H1 (cell line): ENCODE data around the gene TNNI2. TPM values are rescaled to one million over a fixed set of nuclear protein-coding genes. Genes with fewer than 3 reads are reported as not detected.

ENCODE experiments used
- CTCF ChIA-PET: fragments of 300-600 bp; sonication (Branson Sonifier 250); formaldehyde crosslinking; loops from one replicate; lab custom pipeline; 2021; ENCODE audit not compliant: partially characterized antibody; lab: Charles Lee
- POLR2A ChIA-PET: fragments of 300-600 bp; sonication (Branson Sonifier 250); formaldehyde crosslinking; loops from one replicate; lab custom pipeline; 2021; ENCODE audit warnings: inconsistent platforms; ENCODE audit not compliant: partially characterized antibody; lab: Charles Lee
- DNase-seq, 2 experiments: peaks; one replicate each; pipeline versions ENCODE4 v3.0.0 to v3.0.0-alpha.2; 2010 to 2022; ENCODE audit warnings: low spot score in 2 of 2, low read depth in 1 of 2, mixed read lengths in 1 of 2
- FAIRE-seq: peaks from 2 replicates; lab custom pipeline; 2011; peaks lifted over from hg19 to GRCh38; lab: Jason Lieb, UNC
- H2AFZ ChIP-seq: 2 replicates; pipeline ENCODE4 v1.8.1; 2012; ENCODE audit warnings: low read length, inconsistent platforms
- H2AK5ac ChIP-seq: 2 replicates; pipeline ENCODE4 v1.6.1; 2013; ENCODE audit warnings: low read depth, low read length
- H2BK120ac ChIP-seq: replicated peaks from 2 replicates; pipeline ENCODE3; 2013; ENCODE audit warnings: low read depth, low read length, inconsistent platforms
- H2BK12ac ChIP-seq: 2 replicates; pipeline ENCODE4 v1.6.1; 2013; ENCODE audit warnings: low read depth, low read length
- H2BK15ac ChIP-seq: 2 replicates; pipeline ENCODE4 v1.6.1; 2013; ENCODE audit warnings: low read length
- H2BK20ac ChIP-seq: 2 replicates; pipeline ENCODE4 v1.6.1; 2013; ENCODE audit warnings: low read length
- H2BK5ac ChIP-seq: 2 replicates; pipeline ENCODE4 v1.6.1; 2013; ENCODE audit warnings: low read depth, low read length
- H3K14ac ChIP-seq: 2 replicates; pipeline ENCODE4 v1.6.1; 2013; ENCODE audit warnings: inconsistent platforms; ENCODE audit not compliant: insufficient read length
- H3K18ac ChIP-seq: 2 replicates; pipeline ENCODE4 v1.6.1; 2013; ENCODE audit warnings: low read length; ENCODE audit errors: extremely low read depth
- H3K23ac ChIP-seq: 2 replicates; pipeline ENCODE4 v1.6.1; 2013; ENCODE audit warnings: inconsistent platforms; ENCODE audit not compliant: insufficient read length
- H3K23me2 ChIP-seq: 2 replicates; pipeline ENCODE4 v1.6.1; 2013; ENCODE audit warnings: low read depth, low read length
- H3K27ac ChIP-seq: 2 replicates; pipeline ENCODE4 v1.6.1; 2011; ENCODE audit warnings: low read depth, low read length, inconsistent platforms
- H3K27me3 ChIP-seq, 4 experiments: replicated peaks in 1 of 4; 1 replicate in 1 of 4; 2 replicates in 3 of 4; pipeline versions ENCODE4 v1.6.1 to v1.8.1; 2011 to 2013; ENCODE audit warnings: low read length in 3 of 4, mild to moderate bottlenecking in 3 of 4, inconsistent platforms in 2 of 4, mixed read lengths in 2 of 4, moderate library complexity in 1 of 4; ENCODE audit not compliant: control insufficient read depth in 3 of 4, insufficient read depth in 3 of 4; ENCODE audit errors: extremely low read depth in 1 of 4
- H3K36me3 ChIP-seq, 4 experiments: 2 replicates each; pipeline versions ENCODE4 v1.6.1 to v1.8.1; 2011 to 2013; ENCODE audit warnings: mild to moderate bottlenecking in 4 of 4, low read length in 3 of 4, moderate library complexity in 2 of 4, control low read depth in 1 of 4, inconsistent platforms in 1 of 4; ENCODE audit not compliant: insufficient read depth in 4 of 4, control insufficient read depth in 2 of 4
- H3K4ac ChIP-seq: replicated peaks from 2 replicates; pipeline ENCODE3; 2013; ENCODE audit warnings: low read length, low read depth, mixed read lengths, inconsistent platforms; ENCODE audit not compliant: insufficient read length
- H3K4me1 ChIP-seq, 4 experiments: replicated peaks in 1 of 4; 1 replicate in 1 of 4; 2 replicates in 3 of 4; pipeline versions ENCODE4 v1.6.1 to v1.8.1; 2011 to 2013; ENCODE audit warnings: low read length in 3 of 4, inconsistent platforms in 2 of 4, mixed read lengths in 1 of 4; ENCODE audit not compliant: insufficient read depth in 4 of 4, control insufficient read depth in 3 of 4
- H3K4me2 ChIP-seq, 2 experiments: 2 replicates each; pipeline versions ENCODE4 v1.6.1 to v1.8.1; 2011 to 2013; ENCODE audit warnings: low read depth in 2 of 2, low read length in 2 of 2, control low read depth in 1 of 2, inconsistent platforms in 1 of 2, mild to moderate bottlenecking in 1 of 2; ENCODE audit not compliant: insufficient read depth in 1 of 2
- H3K4me3 ChIP-seq, 4 experiments: fragments of 200-600, 300-600 bp in 1 of 4; sonication (generic), shearing (Covaris generic), sonication (Bioruptor Twin) in 1 of 4; 2 replicates each; pipeline versions ENCODE4 v1.5.1 to v1.8.1; 2011 to 2016; ENCODE audit warnings: low read length in 4 of 4, low read depth in 3 of 4, control low read depth in 2 of 4, inconsistent platforms in 2 of 4, mild to moderate bottlenecking in 2 of 4, mixed read lengths in 1 of 4, moderate library complexity in 1 of 4; ENCODE audit not compliant: insufficient read depth in 2 of 4; ENCODE audit errors: extremely low read depth in 1 of 4
- H3K56ac ChIP-seq: replicated peaks from 2 replicates; pipeline ENCODE3; 2013; ENCODE audit warnings: low read depth, mild to moderate bottlenecking, mixed read lengths, low read length, inconsistent platforms; ENCODE audit not compliant: insufficient read length
- H3K79me1 ChIP-seq: 2 replicates; pipeline ENCODE4 v1.6.1; 2013; ENCODE audit warnings: low read depth, low read length, control low read depth
- H3K79me2 ChIP-seq, 2 experiments: 2 replicates each; pipeline versions ENCODE4 v1.6.1 to v1.8.1; 2012 to 2013; ENCODE audit warnings: low read length in 2 of 2, mild to moderate bottlenecking in 2 of 2, inconsistent platforms in 1 of 2; ENCODE audit not compliant: insufficient read depth in 2 of 2, control insufficient read depth in 1 of 2
- H3K9ac ChIP-seq, 4 experiments: replicated peaks in 1 of 4; 1 replicate in 1 of 4; 2 replicates in 3 of 4; pipeline versions ENCODE4 v1.6.1 to v1.8.1; 2011 to 2013; ENCODE audit warnings: low read depth in 3 of 4, low read length in 3 of 4, control low read depth in 2 of 4, mild to moderate bottlenecking in 2 of 4, moderate library complexity in 2 of 4, inconsistent platforms in 1 of 4; ENCODE audit errors: extremely low read depth in 1 of 4
- H3K9me3 ChIP-seq, 2 experiments: 2 replicates each; pipeline versions ENCODE4 v1.6.1 to v1.8.1; 2012 to 2013; ENCODE audit warnings: mild to moderate bottlenecking in 2 of 2, moderate library complexity in 2 of 2, control low read depth in 1 of 2, inconsistent platforms in 1 of 2, low read depth in 1 of 2, low read length in 1 of 2, mixed read lengths in 1 of 2; ENCODE audit not compliant: insufficient read depth in 2 of 2
- H4K20me1 ChIP-seq, 2 experiments: replicated peaks in 1 of 2; 2 replicates each; pipeline versions ENCODE3 to v1.8.1; 2011 to 2013; ENCODE audit warnings: inconsistent platforms in 2 of 2, low read length in 2 of 2, mild to moderate bottlenecking in 1 of 2; ENCODE audit not compliant: insufficient read depth in 2 of 2, control insufficient read depth in 1 of 2
- H4K5ac ChIP-seq: 2 replicates; pipeline ENCODE4 v1.6.1; 2013; ENCODE audit warnings: low read length, low read depth, mixed read lengths, inconsistent platforms; ENCODE audit not compliant: insufficient read length
- H4K8ac ChIP-seq: 2 replicates; pipeline ENCODE4 v1.8.0; 2013; ENCODE audit warnings: mild to moderate bottlenecking, moderate library complexity, low read length, inconsistent platforms; ENCODE audit not compliant: insufficient read depth; ENCODE audit errors: extremely low read depth
- H4K91ac ChIP-seq: replicated peaks from 2 replicates; pipeline ENCODE3; 2013; ENCODE audit warnings: low read length, mixed read lengths, inconsistent platforms; ENCODE audit not compliant: insufficient read length
- CBX8 ChIP-seq: fragments of 300-800, 300-1000 bp; sonication (generic); IDR thresholded peaks from 2 replicates; pipeline ENCODE4 v1.7.1; 2016; ENCODE audit warnings: low read depth, low read length, borderline replicate concordance
- CEBPB ChIP-seq: IDR thresholded peaks from 2 replicates; pipeline ENCODE4 v1.6.1; 2012; ENCODE audit warnings: low read depth, low read length
- EGR1 ChIP-seq: IDR thresholded peaks from 2 replicates; pipeline ENCODE4 v1.6.1; 2011; ENCODE audit warnings: low read depth, low read length, borderline replicate concordance
- JUND ChIP-seq: IDR thresholded peaks from 2 replicates; pipeline ENCODE4 v1.6.1; 2011; ENCODE audit warnings: mild to moderate bottlenecking, improper control_type of control experiment, low read length
- NANOG ChIP-seq: IDR thresholded peaks from 2 replicates; pipeline ENCODE4 v1.6.1; 2011; ENCODE audit warnings: low read length, low read depth, mild to moderate bottlenecking, inconsistent platforms; ENCODE audit not compliant: insufficient read depth, poor library complexity, severe bottlenecking
- NRF1 ChIP-seq: IDR thresholded peaks from 2 replicates; pipeline ENCODE4 v1.6.1; 2011; ENCODE audit warnings: mild to moderate bottlenecking, low read depth, low read length, improper control_type of control experiment
- PHF8 ChIP-seq: fragments of 200-600 bp; sonication (generic); conservative IDR thresholded peaks from 2 replicates; pipeline ENCODE4 v1.7.1; 2012; ENCODE audit warnings: low read depth, mild to moderate bottlenecking, inconsistent platforms, low read length, moderate library complexity
- RAD21 ChIP-seq, 2 experiments: IDR thresholded peaks in 1 of 2; conservative IDR thresholded peaks in 1 of 2; 2 replicates each; pipeline ENCODE4 v1.6.1; 2011; ENCODE audit warnings: low read depth in 2 of 2, low read length in 2 of 2, improper control_type of control experiment in 1 of 2, inconsistent platforms in 1 of 2, mild to moderate bottlenecking in 1 of 2, moderate library complexity in 1 of 2
- RXRA ChIP-seq: IDR thresholded peaks from 2 replicates; pipeline ENCODE4 v1.6.1; 2011; ENCODE audit warnings: low read depth, mild to moderate bottlenecking, low read length, moderate library complexity; ENCODE audit not compliant: insufficient read depth
- SP4 ChIP-seq: IDR thresholded peaks from 2 replicates; pipeline ENCODE4 v1.6.1; 2012; ENCODE audit warnings: low read length, inconsistent platforms
- WGBS, 2 experiments: shearing (Covaris generic) in 1 of 2; methylation state at CpG; one replicate each; pipeline versions ENCODE4 v1.1.6 to v1.1.7; 2013 to 2015; ENCODE audit warnings: low lambda C conversion rate in 2 of 2, mixed read lengths in 2 of 2, inconsistent platforms in 1 of 2, low coverage in 1 of 2, missing lambda C conversion rate in 1 of 2; ENCODE audit not compliant: insufficient replicate concordance in 2 of 2, insufficient coverage in 1 of 2, insufficient read length in 1 of 2; ENCODE audit errors: extremely low coverage in 1 of 2, missing lambda C conversion rate in 1 of 2; 5-methylcytosine and 5-hydroxymethylcytosine counted together
- polyA plus RNA-seq, 7 experiments: library from polyadenylated mRNA; depleted of rRNA in 3 of 7; stranded (reverse) in 5 of 7; unstranded in 2 of 7; fragments of >200 nt in 5 of 7; fragments of 200-250 nt in 2 of 7; gene quantifications; 1 replicate in 5 of 7; 2 replicates in 1 of 7; 4 replicates in 1 of 7; pipeline versions ENCODE4 v1.2.1 to v1.2.3, GENCODE V29; 2011 to 2013; ENCODE audit warnings: missing spikeins in 2 of 7, mixed read lengths in 2 of 7
- total RNA-seq: library from RNA; stranded (reverse); fragmentation: NEBNext Ultra II Directional; extraction: Animal tissue kit (Norgen Biotek cat#: 25700); gene quantifications from 2 replicates; pipeline ENCODE4 v1.2.1, GENCODE V29; 2021

The TNNI2 gene
- total and polyA plus RNA-seq, 2 of the 8 experiments (the other 6 are each of a cell fraction or from before 2014, with no cell fraction given), result not detected

GRCh38 chr11:1853376-1854131 is 14.8 kb downstream of the TNNI2 start:
- Histone ChIP-seq H2BK15ac (no peak overlapping the region), H3K4ac (no peak overlapping the region), H3K4me1 (0 out of 7 replicates have a peak, but pooled peaks cover 0 to under 1% (median 0%) of the 10 kb centered on the region in 4 experiments), H3K4me2 (no peak overlapping the region), H3K36me3 (no peaks in the 10 kb centered on the region), H4K20me1 (no peaks in the 10 kb centered on the region), H2BK12ac (no peak overlapping the region), H3K9ac (no peak overlapping the region), H2BK5ac (no peak overlapping the region), H4K8ac (peak overlapping the region; percentile 25; the same call in 1 of the 2 replicates), H2BK20ac (no peak overlapping the region), H2AFZ (no peak overlapping the region), H3K23ac (no peak overlapping the region), H4K5ac (no peak overlapping the region), H3K14ac (no peak overlapping the region), H3K56ac (no peak overlapping the region), H3K4me3 (no peak overlapping the region), H3K9me3 (no peaks in the 10 kb centered on the region), H2BK120ac (no peak overlapping the region), H3K18ac (no peak overlapping the region), H4K91ac (no peak overlapping the region), H3K79me1 (no peaks in the 10 kb centered on the region), H2AK5ac (no peak overlapping the region), H3K27me3 (no peaks in the 10 kb centered on the region; a peak in 1 of 7 replicates), H3K23me2 (no peaks in the 10 kb centered on the region), H3K27ac (no peak overlapping the region), H3K79me2 (no peaks in the 10 kb centered on the region)
- TF ChIP-seq CBX8 (no peak), PHF8 (no peak), EGR1 (no peak), RXRA (no peak), RAD21 (IDR thresholded peaks at IDR 0.05 in 1 of 2, conservative IDR thresholded peaks at IDR 0.05 in 1 of 2; ENCODE audit: low read depth in 2 of 2, low read length in 2 of 2) (no peak), CEBPB (no peak), JUND (no peak), NRF1 (no peak), NANOG (no peak), SP4 (no peak)
- FAIRE-seq, result no peak
- ChIA-PET POLR2A (no interaction called here), CTCF (interaction anchor here (0.6 to 15.7 kb wide), 10 partner anchors 21 to 300 kb away, joined by 3 to 232 read pairs (median 5); no protein-coding TSS in a partner anchor)
- no peak for DNase-seq
- 96% methylated on average over 19 of the region's 19 CpGs; no CpG with 5 or more reads in 1 of the 2 experiments for WGBS, 2 experiments
